ENCODE results near the gene IMP3. TPM values are rescaled to one million over a fixed set of nuclear protein-coding genes. Genes with fewer than 3 reads are reported as not detected.

Gene IMP3
- total and polyA plus RNA-seq, 8 donors, result 18.7 to 39.6 (median 30.8) TPM

DNA sequence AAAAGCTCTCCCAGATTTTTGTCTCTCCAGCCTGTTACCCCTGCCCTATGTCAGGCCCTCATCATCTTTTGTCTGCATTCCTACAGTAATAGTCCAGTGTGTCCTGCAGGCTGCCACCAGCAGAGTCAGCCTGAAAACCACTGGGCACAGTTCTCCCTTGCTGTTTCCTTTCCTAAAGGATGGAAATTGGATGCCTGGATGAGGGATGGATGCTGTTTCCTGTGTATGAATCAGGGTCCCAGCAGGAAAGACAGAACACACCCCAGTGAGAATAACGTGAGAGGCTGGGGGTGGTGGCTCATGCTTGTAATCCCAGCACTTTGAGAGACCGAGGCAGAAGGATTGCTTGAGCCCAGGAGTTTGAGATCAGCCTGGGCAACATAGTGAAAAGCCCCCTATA lies 4.4 kb upstream of the IMP3 start:
- WGBS, 2 donors, result 85 to 90% methylated on average over 2 of the region's 2 CpGs

DNA sequence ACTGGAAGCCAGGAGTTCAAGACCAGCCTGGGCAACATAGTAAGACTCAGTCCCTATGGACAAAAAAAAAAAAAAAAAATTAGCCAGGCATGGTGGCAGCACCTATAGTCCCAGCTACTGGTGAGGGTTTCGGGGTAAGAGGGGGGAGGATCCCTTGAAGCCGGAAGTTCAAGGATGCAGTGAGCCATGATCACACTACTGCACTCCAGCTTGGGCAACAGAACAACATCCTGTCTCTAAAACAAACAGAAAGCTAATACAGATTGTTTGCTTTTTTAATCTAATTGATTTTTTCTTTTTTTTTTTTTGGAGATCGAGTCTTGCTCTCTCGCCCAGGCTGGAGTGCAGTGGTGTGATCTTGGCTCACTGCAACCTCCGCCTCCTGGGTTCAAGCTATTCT lies 1.6 kb upstream of the IMP3 start:
- peaks cover 5 to 32% (median 18%) of the 10 kb centered on the region in 3 donors for H3K4me1 ChIP-seq
- no peak overlapping the region for H3K4me3 ChIP-seq
- no peaks in the 10 kb centered on the region for H3K27me3 ChIP-seq
- no peaks in the 10 kb centered on the region for H3K36me3 ChIP-seq
- intact Hi-C loops (cut with DNase I), result no loop called here
- TF ChIP-seq, protein P1, sequence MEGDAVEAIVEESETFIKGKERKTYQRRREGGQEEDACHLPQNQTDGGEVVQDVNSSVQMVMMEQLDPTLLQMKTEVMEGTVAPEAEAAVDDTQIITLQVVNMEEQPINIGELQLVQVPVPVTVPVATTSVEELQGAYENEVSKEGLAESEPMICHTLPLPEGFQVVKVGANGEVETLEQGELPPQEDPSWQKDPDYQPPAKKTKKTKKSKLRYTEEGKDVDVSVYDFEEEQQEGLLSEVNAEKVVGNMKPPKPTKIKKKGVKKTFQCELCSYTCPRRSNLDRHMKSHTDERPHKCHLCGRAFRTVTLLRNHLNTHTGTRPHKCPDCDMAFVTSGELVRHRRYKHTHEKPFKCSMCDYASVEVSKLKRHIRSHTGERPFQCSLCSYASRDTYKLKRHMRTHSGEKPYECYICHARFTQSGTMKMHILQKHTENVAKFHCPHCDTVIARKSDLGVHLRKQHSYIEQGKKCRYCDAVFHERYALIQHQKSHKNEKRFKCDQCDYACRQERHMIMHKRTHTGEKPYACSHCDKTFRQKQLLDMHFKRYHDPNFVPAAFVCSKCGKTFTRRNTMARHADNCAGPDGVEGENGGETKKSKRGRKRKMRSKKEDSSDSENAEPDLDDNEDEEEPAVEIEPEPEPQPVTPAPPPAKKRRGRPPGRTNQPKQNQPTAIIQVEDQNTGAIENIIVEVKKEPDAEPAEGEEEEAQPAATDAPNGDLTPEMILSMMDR (IDR thresholded peaks at IDR 0.05), result no peak
- H3K27ac ChIP-seq, result no peak overlapping the region
- 32% methylated on average over 5 of the region's 5 CpGs for WGBS, 2 donors
- FAIRE-seq (no peak), ATAC-seq (no peak), DNase-seq (no peak)
- no peaks in the 10 kb centered on the region for H3K9me3 ChIP-seq

More for the DNA sequence above, 4.4 kb upstream of the IMP3 start:
- H3K27ac ChIP-seq, result no peak overlapping the region
- no peaks in the 10 kb centered on the region for H3K36me3 ChIP-seq
- ATAC-seq, result no peak
- H3K4me3 ChIP-seq, result no peak overlapping the region
- no peaks in the 10 kb centered on the region for H3K27me3 ChIP-seq
- DNase-seq, result no peak
- H3K4me1 ChIP-seq, result peaks cover 0 to 19% (median 8%) of the 10 kb centered on the region in 3 donors
- intact Hi-C loops (cut with DNase I), result no loop called here
- TF ChIP-seq, protein P1 (IDR thresholded peaks at IDR 0.05), result no peak
- FAIRE-seq, result no peak
- H3K9me3 ChIP-seq, result no peaks in the 10 kb centered on the region

DNA sequence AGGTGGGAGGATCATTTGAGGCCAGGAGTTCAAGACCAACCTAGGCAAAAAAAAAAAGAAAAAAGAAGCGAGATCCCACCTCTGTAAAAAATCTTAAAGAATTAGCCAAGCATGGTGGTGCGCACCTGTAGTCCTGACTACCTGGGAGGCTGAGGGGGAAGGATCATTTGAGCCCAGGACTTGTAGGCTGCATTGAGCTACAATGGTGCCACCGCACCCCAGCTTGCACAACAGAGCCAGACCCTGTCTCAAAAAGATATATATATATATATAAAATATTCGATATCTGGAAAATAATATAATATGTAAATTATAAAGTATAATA lies 1.1 kb upstream of the IMP3 start:
- Histone ChIP-seq H3K4me3 (peak overlapping the region in 1 of 4 donors; percentile 90), H3K27ac (peak overlapping the region in 2 of 4 donors; percentile 90 to 92), H3K9me3 (no peaks in the 10 kb centered on the region), H3K27me3 (no peaks in the 10 kb centered on the region), H3K36me3 (no peaks in the 10 kb centered on the region), H3K4me1 (peaks cover 5 to 27% (median 15%) of the 10 kb centered on the region in 3 donors)
- WGBS, 2 donors, result 79 to 81% methylated on average over 4 of the region's 4 CpGs
- TF ChIP-seq, protein P1 (IDR thresholded peaks at IDR 0.05), result no peak
- intact Hi-C loops (cut with DNase I), result no loop called here
- ATAC-seq (no peak), FAIRE-seq (no peak), DNase-seq (no peak)

DNA sequence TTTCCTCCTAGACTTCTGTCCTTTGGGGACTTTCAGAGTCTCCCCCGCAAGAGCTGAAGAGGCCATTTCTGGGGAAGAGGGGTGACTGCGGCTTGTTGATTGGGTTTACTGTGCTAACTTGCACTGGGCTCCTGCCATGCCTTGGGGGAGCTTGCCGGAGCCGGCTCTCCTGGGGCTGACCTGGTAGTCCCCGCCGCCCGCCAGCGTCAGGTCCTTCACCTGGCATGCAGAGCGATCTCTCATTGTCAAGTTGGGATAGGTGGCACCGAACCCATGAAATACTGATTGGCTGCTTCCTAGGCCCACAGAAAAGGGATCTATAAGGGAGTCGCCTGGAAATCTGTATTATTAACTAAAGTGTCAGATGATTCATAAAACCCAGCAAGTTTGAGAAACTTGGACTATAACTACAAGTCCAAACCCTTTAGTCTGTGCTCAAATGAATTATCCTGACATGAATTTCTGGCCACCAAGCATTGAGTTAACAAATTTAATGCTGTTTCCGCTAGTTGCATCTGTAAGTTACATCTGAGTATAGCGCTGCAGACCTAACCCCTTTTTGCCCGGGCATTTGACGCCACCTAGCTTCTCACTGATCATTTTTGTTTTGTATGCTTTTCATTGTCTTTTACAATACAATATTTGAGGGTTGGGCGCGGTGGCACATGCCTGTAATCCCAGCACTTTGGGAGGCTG lies 607 bp upstream of the IMP3 start:
- peaks cover 5 to 23% (median 11%) of the 10 kb centered on the region in 3 donors for H3K4me1 ChIP-seq
- intact Hi-C loops (cut with DNase I), result no loop called here
- FAIRE-seq (no peak), DNase-seq (peak in 2 of 6 donors; percentile 57 to 60), ATAC-seq (peak; percentile 27 to 42 (median 36))
- no peaks in the 10 kb centered on the region for H3K27me3 ChIP-seq
- 7 to 9% methylated on average over 17 of the region's 17 CpGs for WGBS, 2 donors
- TF ChIP-seq, protein P1 (IDR thresholded peaks at IDR 0.05), result no peak
- peak overlapping the region; percentile 90 to 96 (median 93) for H3K27ac ChIP-seq
- peak overlapping the region; percentile 87 to 96 (median 90) for H3K4me3 ChIP-seq
- no peaks in the 10 kb centered on the region for H3K9me3 ChIP-seq
- H3K36me3 ChIP-seq, result no peaks in the 10 kb centered on the region

DNA sequence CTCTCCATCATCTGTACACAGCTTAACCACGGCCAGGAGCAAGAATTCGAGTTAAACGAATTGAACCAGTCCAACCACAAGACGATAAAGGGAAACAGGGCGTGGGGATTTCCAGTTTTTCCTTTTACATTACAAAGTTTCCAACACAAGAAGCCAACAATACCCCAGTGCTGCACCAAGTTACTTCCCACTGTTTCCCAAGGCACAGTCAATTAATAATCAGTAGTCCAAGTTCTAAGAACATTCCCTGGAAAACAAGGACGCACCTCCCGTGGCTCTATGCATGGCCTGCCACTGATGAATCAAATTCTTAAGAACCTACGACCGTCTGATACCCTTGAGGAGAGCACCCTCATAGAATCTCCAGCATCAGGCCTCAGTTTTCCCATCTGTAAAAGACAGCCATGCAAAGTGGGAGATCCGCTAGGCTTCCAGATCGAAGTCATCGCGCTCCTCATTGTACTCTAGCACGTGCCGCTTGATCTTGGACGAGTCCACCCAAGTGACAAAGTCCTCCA lies 774 bp downstream of the IMP3 start:
- intact Hi-C loops (cut with DNase I), result loop anchor here in 1 of 3 donors (10.0 kb wide), 1 partner anchor 46 kb away; no protein-coding TSS in a partner anchor

More for the DNA sequence above, 774 bp downstream of the IMP3 start:
- ATAC-seq (peak in 3 of 4 donors; percentile 0 to 7 (median 3)), FAIRE-seq (no peak), DNase-seq (no peak)
- Histone ChIP-seq H3K36me3 (no peaks in the 10 kb centered on the region), H3K27me3 (no peaks in the 10 kb centered on the region), H3K9me3 (no peaks in the 10 kb centered on the region), H3K4me3 (peak overlapping the region; percentile 87 to 96 (median 90)), H3K4me1 (peaks cover 5 to 23% (median 11%) of the 10 kb centered on the region in 3 donors), H3K27ac (peak overlapping the region; percentile 90 to 96 (median 93))
- TF ChIP-seq, protein P1 (IDR thresholded peaks at IDR 0.05), result no peak
- 0 to 2% methylated on average over 16 of the region's 16 CpGs for WGBS, 2 donors
